Calu3 (cell line): ENCODE measurements around the gene PPME1. TPM values are rescaled to one million over a fixed set of nuclear protein-coding genes. Genes with fewer than 3 reads are reported as not detected.

Experiments used
- BruUV-seq: library from RNA; stranded (reverse); fragments of 400-500 nt; replicated peaks from 2 replicates; lab custom pipeline; 2021; lab: Mats Ljungman, UMichigan
- CTCF ChIA-PET: fragments of 300-600 bp; sonication (Branson Sonifier 250); formaldehyde crosslinking; loops from one replicate; lab custom pipeline; 2022; ENCODE audit warnings: antibody characterized with exemption; lab: Charles Lee
- DNase-seq: peaks from one replicate; pipeline ENCODE4 v3.0.0; 2022
- H3K27ac Mint-ChIP-seq: one replicate; pipeline ENCODE4 v1.8.0; 2022; ENCODE audit warnings: mixed read lengths; ENCODE audit not compliant: unreplicated experiment
- H3K27me3 Mint-ChIP-seq: one replicate; pipeline ENCODE4 v1.8.0; 2022; ENCODE audit warnings: mixed read lengths; ENCODE audit not compliant: unreplicated experiment
- H3K36me3 Mint-ChIP-seq: one replicate; pipeline ENCODE4 v1.8.0; 2022; ENCODE audit warnings: mild to moderate bottlenecking, moderate library complexity, mixed read lengths; ENCODE audit not compliant: insufficient read depth, unreplicated experiment
- H3K4me1 Mint-ChIP-seq: one replicate; pipeline ENCODE4 v1.8.0; 2022; ENCODE audit warnings: mild to moderate bottlenecking, low read depth, mixed read lengths; ENCODE audit not compliant: unreplicated experiment
- H3K4me3 Mint-ChIP-seq: one replicate; pipeline ENCODE4 v1.8.0; 2022; ENCODE audit warnings: mild to moderate bottlenecking, low read depth, moderate library complexity, mixed read lengths; ENCODE audit not compliant: unreplicated experiment
- H3K9me3 Mint-ChIP-seq: one replicate; pipeline ENCODE4 v1.8.0; 2022; ENCODE audit warnings: low read depth, mixed read lengths; ENCODE audit not compliant: unreplicated experiment
- intact Hi-C: fragments of 100-400 bp; cut with micrococcal nuclease; formaldehyde crosslinking; loops from one replicate; pipeline ENCODE4 v1.10.0; 2022; ENCODE audit not compliant: unreplicated experiment
- total RNA-seq: library from RNA; stranded (reverse); gene quantifications from 2 replicates; pipeline ENCODE4 v1.2.3, GENCODE V29; 2022
- TF ChIP-seq, protein P1 (sequence below): fragments of 200-600 bp; IDR thresholded peaks from one replicate; pipeline ENCODE4 v1.8.0; 2022; ENCODE audit warnings: antibody characterized with exemption; ENCODE audit not compliant: unreplicated experiment

PPME1 gene
- total RNA-seq, 1 experiment from 2014 or later, result 55.0 TPM

GRCh38 chr11:74132833-74133232 lies 38.3 kb upstream of the PPME1 start:
- no peak overlapping the region for H3K27ac Mint-ChIP-seq
- H3K9me3 Mint-ChIP-seq, result no peaks in the 10 kb centered on the region
- BruUV-seq, result no TSS peak
- CTCF ChIA-PET, result no interaction called here
- H3K27me3 Mint-ChIP-seq, result no peaks in the 10 kb centered on the region
- peaks cover 14% of the 10 kb centered on the region for H3K4me1 Mint-ChIP-seq
- TF ChIP-seq, protein P1, sequence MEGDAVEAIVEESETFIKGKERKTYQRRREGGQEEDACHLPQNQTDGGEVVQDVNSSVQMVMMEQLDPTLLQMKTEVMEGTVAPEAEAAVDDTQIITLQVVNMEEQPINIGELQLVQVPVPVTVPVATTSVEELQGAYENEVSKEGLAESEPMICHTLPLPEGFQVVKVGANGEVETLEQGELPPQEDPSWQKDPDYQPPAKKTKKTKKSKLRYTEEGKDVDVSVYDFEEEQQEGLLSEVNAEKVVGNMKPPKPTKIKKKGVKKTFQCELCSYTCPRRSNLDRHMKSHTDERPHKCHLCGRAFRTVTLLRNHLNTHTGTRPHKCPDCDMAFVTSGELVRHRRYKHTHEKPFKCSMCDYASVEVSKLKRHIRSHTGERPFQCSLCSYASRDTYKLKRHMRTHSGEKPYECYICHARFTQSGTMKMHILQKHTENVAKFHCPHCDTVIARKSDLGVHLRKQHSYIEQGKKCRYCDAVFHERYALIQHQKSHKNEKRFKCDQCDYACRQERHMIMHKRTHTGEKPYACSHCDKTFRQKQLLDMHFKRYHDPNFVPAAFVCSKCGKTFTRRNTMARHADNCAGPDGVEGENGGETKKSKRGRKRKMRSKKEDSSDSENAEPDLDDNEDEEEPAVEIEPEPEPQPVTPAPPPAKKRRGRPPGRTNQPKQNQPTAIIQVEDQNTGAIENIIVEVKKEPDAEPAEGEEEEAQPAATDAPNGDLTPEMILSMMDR, result no peak
- no peaks in the 10 kb centered on the region for H3K36me3 Mint-ChIP-seq
- DNase-seq, result no peak
- intact Hi-C loops, result no loop called here
- H3K4me3 Mint-ChIP-seq, result no peak overlapping the region

- BruUV-seq, result no TSS peak
- Mint-ChIP-seq H3K27me3 (no peaks in the 10 kb centered on the region), H3K4me1 (peaks cover 20% of the 10 kb centered on the region), H3K9me3 (no peaks in the 10 kb centered on the region), H3K36me3 (no peaks in the 10 kb centered on the region), H3K4me3 (no peak overlapping the region), H3K27ac (no peak overlapping the region)
- TF ChIP-seq, protein P1, result no peak
- CTCF ChIA-PET, result no interaction called here
- intact Hi-C loops, result no loop called here
- no peak for DNase-seq
These were observed 37.7 kb upstream of the PPME1 start for GRCh38 chr11:74133436-74133835.

GRCh38 chr11:74134661-74135060 lies 36.4 kb upstream of the PPME1 start:
- no peak overlapping the region for H3K4me3 Mint-ChIP-seq
- H3K36me3 Mint-ChIP-seq, result no peaks in the 10 kb centered on the region
- DNase-seq, result no peak
- TF ChIP-seq, protein P1, result no peak
- H3K4me1 Mint-ChIP-seq, result peaks cover 31% of the 10 kb centered on the region
- no peaks in the 10 kb centered on the region for H3K27me3 Mint-ChIP-seq
- CTCF ChIA-PET, result interaction anchor here (1.3 kb wide), 1 partner anchor 13 kb away, joined by 4 read pairs; no protein-coding TSS in a partner anchor
- no peak overlapping the region for H3K27ac Mint-ChIP-seq
- no peaks in the 10 kb centered on the region for H3K9me3 Mint-ChIP-seq
- intact Hi-C loops, result loop anchor here (5.0 kb wide), 1 partner anchor 67 kb away; no protein-coding TSS in a partner anchor
- no TSS peak for BruUV-seq

GRCh38 chr11:74135127-74135840 lies 35.8 kb upstream of the PPME1 start:
- no peaks in the 10 kb centered on the region for H3K9me3 Mint-ChIP-seq
- no TSS peak for BruUV-seq
- H3K27me3 Mint-ChIP-seq, result no peaks in the 10 kb centered on the region
- intact Hi-C loops, result loop anchor here (5.0 kb wide), 1 partner anchor 68 kb away; no protein-coding TSS in a partner anchor
- TF ChIP-seq, protein P1, result no peak
- H3K36me3 Mint-ChIP-seq, result no peaks in the 10 kb centered on the region
- peaks cover 37% of the 10 kb centered on the region for H3K4me1 Mint-ChIP-seq
- H3K4me3 Mint-ChIP-seq, result no peak overlapping the region
- DNase-seq, result no peak
- CTCF ChIA-PET, result interaction anchor here (1.3 kb wide), 1 partner anchor 12 kb away, joined by 4 read pairs; no protein-coding TSS in a partner anchor
- H3K27ac Mint-ChIP-seq, result no peak overlapping the region
